ENCODE results near the gene LDLRAD3.

Gene LDLRAD3

DNA sequence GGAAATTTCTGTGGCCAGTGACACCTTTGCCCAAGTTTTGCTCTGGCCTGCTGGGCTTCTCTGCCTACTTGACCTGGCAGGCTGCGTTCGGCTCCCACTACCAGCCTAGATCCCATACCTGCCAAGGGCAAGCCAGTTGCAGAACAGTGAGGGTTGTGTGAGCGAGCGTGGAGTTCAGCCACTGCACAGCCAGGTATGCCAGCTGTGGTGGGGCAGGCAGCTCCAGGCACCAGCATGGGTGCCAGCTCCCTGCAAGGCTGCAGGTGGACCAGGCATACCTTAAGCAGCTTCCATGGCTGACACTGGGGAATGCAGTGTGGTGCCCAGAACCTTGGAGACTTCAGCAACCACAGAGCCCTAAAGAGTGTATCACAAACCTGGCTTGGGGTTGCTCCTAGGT lies 133.5 kb downstream of the LDLRAD3 start:
- Histone ChIP-seq H2AK5ac (ENCODE audit: low read length) (no peak overlapping the region), H3K27me3 (ENCODE audit: insufficient read depth, low read length, poor library complexity) (no peaks in the 10 kb centered on the region), H4K5ac (ENCODE audit: low read length) (no peak overlapping the region), H3K4me3 (ENCODE audit: low read length) (no peak overlapping the region), H3K27ac (ENCODE audit: low read depth, low read length) (no peak overlapping the region), H3K79me1 (ENCODE audit: low read length) (peaks cover 13% of the 10 kb centered on the region), H3K18ac (ENCODE audit: low read length) (no peak overlapping the region), H3K56ac (ENCODE audit: low read length) (no peak overlapping the region), H3K23ac (ENCODE audit: low read length) (no peak overlapping the region), H3K9ac (ENCODE audit: low read length) (no peak overlapping the region), H3K4ac (ENCODE audit: low read depth, low read length) (no peak overlapping the region), H4K8ac (ENCODE audit: low read depth, low read length) (no peak overlapping the region), H3K4me2 (ENCODE audit: low read length) (no peak overlapping the region), H3K36me3 (ENCODE audit: control insufficient read depth, insufficient read depth, low read length) (no peaks in the 10 kb centered on the region), H2BK5ac (ENCODE audit: low read length) (no peak overlapping the region), H2BK15ac (replicated peaks; ENCODE audit: low read depth) (no peak overlapping the region), H3K4me1 (ENCODE audit: control insufficient read depth, low read depth, low read length) (peaks cover 8% of the 10 kb centered on the region), H2BK120ac (ENCODE audit: low read depth, low read length) (no peak overlapping the region), H3K79me2 (ENCODE audit: control insufficient read depth, insufficient read depth, low read length) (no peaks in the 10 kb centered on the region)
- DNase-seq: no peak
- WGBS (ENCODE audit: extremely low coverage, insufficient coverage, low lambda C conversion rate): no CpG with 5 or more reads among the region's 4 CpGs

- Histone ChIP-seq H3K56ac (ENCODE audit: low read length) (no peak overlapping the region), H3K4ac (ENCODE audit: low read depth, low read length) (no peak overlapping the region), H3K23ac (ENCODE audit: low read length) (no peak overlapping the region), H2BK15ac (replicated peaks; ENCODE audit: low read depth) (no peak overlapping the region), H3K27me3 (ENCODE audit: insufficient read depth, low read length, poor library complexity) (no peaks in the 10 kb centered on the region), H3K4me3 (ENCODE audit: low read length) (no peak overlapping the region), H3K18ac (ENCODE audit: low read length) (no peak overlapping the region), H2BK5ac (ENCODE audit: low read length) (no peak overlapping the region), H2AK5ac (ENCODE audit: low read length) (no peak overlapping the region), H3K79me2 (ENCODE audit: control insufficient read depth, insufficient read depth, low read length) (no peaks in the 10 kb centered on the region), H3K4me2 (ENCODE audit: low read length) (no peak overlapping the region), H4K8ac (ENCODE audit: low read depth, low read length) (no peak overlapping the region), H4K5ac (ENCODE audit: low read length) (no peak overlapping the region), H3K9ac (ENCODE audit: low read length) (no peak overlapping the region), H3K27ac (ENCODE audit: low read depth, low read length) (no peak overlapping the region), H2BK120ac (ENCODE audit: low read depth, low read length) (no peak overlapping the region), H3K4me1 (ENCODE audit: control insufficient read depth, low read depth, low read length) (peaks cover 8% of the 10 kb centered on the region), H3K36me3 (ENCODE audit: control insufficient read depth, insufficient read depth, low read length) (no peaks in the 10 kb centered on the region), H3K79me1 (ENCODE audit: low read length) (peaks cover 13% of the 10 kb centered on the region)
- DNase-seq: no peak
- no CpG with 5 or more reads among the region's 10 CpGs for WGBS (ENCODE audit: extremely low coverage, insufficient coverage, low lambda C conversion rate)
Measured at GRCh38 chr11:36077886-36078685, 134.2 kb downstream of the LDLRAD3 start.

- H3K4ac ChIP-seq (ENCODE audit: low read depth, low read length): no peak overlapping the region
- no peak overlapping the region for H3K23ac ChIP-seq (ENCODE audit: low read length)
- no peak overlapping the region for H3K18ac ChIP-seq (ENCODE audit: low read length)
- WGBS (ENCODE audit: extremely low coverage, insufficient coverage, low lambda C conversion rate): no CpG with 5 or more reads among the region's 11 CpGs
- no peak overlapping the region for H3K4me3 ChIP-seq (ENCODE audit: low read length)
- H2AK5ac ChIP-seq (ENCODE audit: low read length): no peak overlapping the region
- no peak for DNase-seq
- no peak overlapping the region for H3K9ac ChIP-seq (ENCODE audit: low read length)
- H3K36me3 ChIP-seq (ENCODE audit: control insufficient read depth, insufficient read depth, low read length): no peaks in the 10 kb centered on the region
- H3K79me2 ChIP-seq (ENCODE audit: control insufficient read depth, insufficient read depth, low read length): no peaks in the 10 kb centered on the region
- H2BK15ac ChIP-seq (replicated peaks; ENCODE audit: low read depth): no peak overlapping the region
- no peak overlapping the region for H3K4me2 ChIP-seq (ENCODE audit: low read length)
- no peak overlapping the region for H3K27ac ChIP-seq (ENCODE audit: low read depth, low read length)
- no peak overlapping the region for H4K8ac ChIP-seq (ENCODE audit: low read depth, low read length)
- H3K79me1 ChIP-seq (ENCODE audit: low read length): peaks cover 13% of the 10 kb centered on the region
- no peak overlapping the region for H2BK120ac ChIP-seq (ENCODE audit: low read depth, low read length)
- no peak overlapping the region for H4K5ac ChIP-seq (ENCODE audit: low read length)
- H3K4me1 ChIP-seq (ENCODE audit: control insufficient read depth, low read depth, low read length): peaks cover 4% of the 10 kb centered on the region
- no peak overlapping the region for H3K56ac ChIP-seq (ENCODE audit: low read length)
- H2BK5ac ChIP-seq (ENCODE audit: low read length): no peak overlapping the region
- H3K27me3 ChIP-seq (ENCODE audit: insufficient read depth, low read length, poor library complexity): no peaks in the 10 kb centered on the region
Measured at GRCh38 chr11:36078686-36079055, 134.8 kb downstream of the LDLRAD3 start.

DNA sequence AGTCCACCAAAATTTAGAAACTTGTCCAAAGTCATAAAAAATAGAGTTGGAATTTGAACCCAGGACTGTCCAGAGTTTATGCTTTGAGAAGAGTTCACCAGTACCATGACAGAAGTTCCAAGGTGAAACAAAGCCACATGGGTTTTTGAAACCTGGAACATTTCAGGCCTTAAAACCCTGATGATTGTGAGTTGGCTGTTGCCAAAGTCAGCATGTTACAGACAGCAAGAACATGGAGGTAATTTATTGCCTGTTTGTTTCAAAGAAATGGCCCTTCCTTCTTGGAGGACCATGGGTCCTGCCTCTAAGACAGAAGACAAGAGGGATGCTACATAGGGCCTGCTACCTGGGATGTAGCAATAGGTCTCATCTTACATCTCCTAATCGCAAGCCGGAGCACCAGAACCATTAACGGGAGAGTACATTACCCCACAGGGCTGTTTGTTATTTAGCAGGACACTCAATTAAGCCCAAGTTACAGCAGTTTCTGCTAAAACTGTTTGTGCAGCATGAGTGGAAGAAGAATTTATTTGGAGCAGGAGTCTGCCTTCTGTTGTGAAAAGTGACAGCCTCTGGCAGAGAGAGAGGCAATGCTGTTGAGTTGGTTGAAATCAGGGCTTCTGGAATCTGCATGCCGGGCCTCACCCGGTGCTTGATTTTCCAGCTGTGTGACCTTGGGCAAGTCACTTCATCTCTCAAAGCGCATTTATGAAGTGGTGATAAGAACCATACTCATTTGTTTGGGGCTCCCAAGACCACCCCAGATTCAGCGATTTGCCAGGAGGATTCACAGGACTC lies 136.2 kb downstream of the LDLRAD3 start:
- Histone ChIP-seq H3K23ac (ENCODE audit: low read length) (no peak overlapping the region), H3K27ac (ENCODE audit: low read depth, low read length) (no peak overlapping the region), H3K79me1 (ENCODE audit: low read length) (peaks cover 8% of the 10 kb centered on the region), H3K56ac (ENCODE audit: low read length) (no peak overlapping the region), H2AK5ac (ENCODE audit: low read length) (no peak overlapping the region), H2BK120ac (ENCODE audit: low read depth, low read length) (no peak overlapping the region), H4K5ac (ENCODE audit: low read length) (no peak overlapping the region), H3K4me3 (ENCODE audit: low read length) (no peak overlapping the region), H2BK15ac (replicated peaks; ENCODE audit: low read depth) (no peak overlapping the region), H3K36me3 (ENCODE audit: control insufficient read depth, insufficient read depth, low read length) (no peaks in the 10 kb centered on the region), H3K27me3 (ENCODE audit: insufficient read depth, low read length, poor library complexity) (no peaks in the 10 kb centered on the region), H3K79me2 (ENCODE audit: control insufficient read depth, insufficient read depth, low read length) (no peaks in the 10 kb centered on the region), H2BK5ac (ENCODE audit: low read length) (no peak overlapping the region), H3K4me1 (ENCODE audit: control insufficient read depth, low read depth, low read length) (peaks cover 2% of the 10 kb centered on the region), H3K9ac (ENCODE audit: low read length) (no peak overlapping the region), H3K18ac (ENCODE audit: low read length) (no peak overlapping the region), H4K8ac (ENCODE audit: low read depth, low read length) (no peak overlapping the region), H3K4ac (ENCODE audit: low read depth, low read length) (no peak overlapping the region), H3K4me2 (ENCODE audit: low read length) (no peak overlapping the region)
- no peak for DNase-seq
- no CpG with 5 or more reads among the region's 7 CpGs for WGBS (ENCODE audit: extremely low coverage, insufficient coverage, low lambda C conversion rate)

- H2BK5ac ChIP-seq (ENCODE audit: low read length): no peak overlapping the region
- H3K36me3 ChIP-seq (ENCODE audit: control insufficient read depth, insufficient read depth, low read length): no peaks in the 10 kb centered on the region
- no peaks in the 10 kb centered on the region for H3K27me3 ChIP-seq (ENCODE audit: insufficient read depth, low read length, poor library complexity)
- no peak overlapping the region for H4K5ac ChIP-seq (ENCODE audit: low read length)
- H3K18ac ChIP-seq (ENCODE audit: low read length): no peak overlapping the region
- H3K4ac ChIP-seq (ENCODE audit: low read depth, low read length): no peak overlapping the region
- H3K4me2 ChIP-seq (ENCODE audit: low read length): no peak overlapping the region
- H2BK120ac ChIP-seq (ENCODE audit: low read depth, low read length): no peak overlapping the region
- H3K56ac ChIP-seq (ENCODE audit: low read length): no peak overlapping the region
- H2BK15ac ChIP-seq (replicated peaks; ENCODE audit: low read depth): no peak overlapping the region
- H4K8ac ChIP-seq (ENCODE audit: low read depth, low read length): no peak overlapping the region
- peaks cover 5% of the 10 kb centered on the region for H3K79me1 ChIP-seq (ENCODE audit: low read length)
- no CpG with 5 or more reads among the region's 11 CpGs for WGBS (ENCODE audit: extremely low coverage, insufficient coverage, low lambda C conversion rate)
- peaks cover 2% of the 10 kb centered on the region for H3K4me1 ChIP-seq (ENCODE audit: control insufficient read depth, low read depth, low read length)
- H3K9ac ChIP-seq (ENCODE audit: low read length): no peak overlapping the region
- DNase-seq: no peak
- no peaks in the 10 kb centered on the region for H3K79me2 ChIP-seq (ENCODE audit: control insufficient read depth, insufficient read depth, low read length)
- H3K4me3 ChIP-seq (ENCODE audit: low read length): no peak overlapping the region
- H3K27ac ChIP-seq (ENCODE audit: low read depth, low read length): no peak overlapping the region
- H3K23ac ChIP-seq (ENCODE audit: low read length): no peak overlapping the region
- no peak overlapping the region for H2AK5ac ChIP-seq (ENCODE audit: low read length)
Measured at GRCh38 chr11:36081274-36081945, 137.5 kb downstream of the LDLRAD3 start.
